Loucy (cell line): ENCODE results near the gene CSTPP1.

Source experiments
- H2AFZ ChIP-seq: fragments of 200-600 bp; sonication (generic); 2 replicates; pipeline ENCODE4 v1.6.0; 2016; ENCODE audit warnings: antibody characterized with exemption, mild to moderate bottlenecking, low read length, moderate library complexity
- H3F3A ChIP-seq: fragments of 200-600 bp; 2 replicates; pipeline ENCODE4 v1.6.0; 2016; ENCODE audit warnings: antibody characterized with exemption, low read depth, mild to moderate bottlenecking
- H3K27me3 ChIP-seq: fragments of 200-600 bp; sonication (generic); 2 replicates; pipeline ENCODE4 v1.6.1; 2014; ENCODE audit warnings: low read length, mild to moderate bottlenecking; ENCODE audit not compliant: insufficient read depth, poor library complexity, severe bottlenecking
- H3K36me3 ChIP-seq: fragments of 200-600 bp; sonication (generic); 2 replicates; pipeline ENCODE4 v1.6.1; 2016; ENCODE audit warnings: low read length; ENCODE audit not compliant: insufficient read depth
- H3K4me1 ChIP-seq: fragments of 200-600 bp; sonication (generic); 2 replicates; pipeline ENCODE4 v1.5.1; 2014; ENCODE audit warnings: low read length, mild to moderate bottlenecking; ENCODE audit not compliant: insufficient read depth, poor library complexity, severe bottlenecking
- H3K4me2 ChIP-seq: fragments of 200-600 bp; sonication (generic); 2 replicates; pipeline ENCODE4 v1.6.0; 2014; ENCODE audit warnings: antibody characterized with exemption, low read length, low read depth, mild to moderate bottlenecking; ENCODE audit not compliant: poor library complexity, severe bottlenecking
- H3K4me3 ChIP-seq: fragments of 200-600 bp; sonication (generic); 2 replicates; pipeline ENCODE4 v1.5.1; 2014; ENCODE audit warnings: low read length, mild to moderate bottlenecking, mixed read lengths; ENCODE audit not compliant: poor library complexity, severe bottlenecking
- H3K79me2 ChIP-seq: fragments of 200-600 bp; sonication (generic); 2 replicates; pipeline ENCODE4 v1.6.1; 2014; ENCODE audit warnings: low read length; ENCODE audit not compliant: insufficient read depth
- H3K9ac ChIP-seq: fragments of 200-600 bp; sonication (generic); 2 replicates; pipeline ENCODE4 v1.6.0; 2014; ENCODE audit warnings: mild to moderate bottlenecking, low read depth, low read length, moderate library complexity; ENCODE audit not compliant: poor library complexity, severe bottlenecking
- H3K9me2 ChIP-seq: fragments of 200-600 bp; sonication (generic); replicated peaks from 2 replicates; pipeline ENCODE4 v1.6.1; 2016; ENCODE audit warnings: low read depth, low read length, mixed read lengths
- H3K9me3 ChIP-seq: fragments of 200-600 bp; sonication (generic); 2 replicates; pipeline ENCODE4 v1.6.1; 2014; ENCODE audit warnings: mild to moderate bottlenecking, antibody characterized with exemption, low read length, low read depth; ENCODE audit not compliant: insufficient read depth
- H4K20me1 ChIP-seq: fragments of 200-600 bp; sonication (generic); 2 replicates; pipeline ENCODE4 v1.6.0; 2014; ENCODE audit warnings: antibody characterized with exemption, low read length, mild to moderate bottlenecking; ENCODE audit not compliant: insufficient read depth, poor library complexity, severe bottlenecking
- CTCF ChIP-seq: fragments of 200-600 bp; sonication (generic); conservative IDR thresholded peaks from 2 replicates; pipeline ENCODE4 v1.5.1; 2014; ENCODE audit warnings: mild to moderate bottlenecking, antibody characterized with exemption, low read length
- EZH2phosphoT487 ChIP-seq: fragments of 200-600 bp; IDR thresholded peaks from 2 replicates; pipeline ENCODE4 v1.6.1; 2018; ENCODE audit warnings: antibody characterized with exemption, mild to moderate bottlenecking, moderate library complexity, borderline replicate concordance

CSTPP1 gene

GRCh38 chr11:46899501-46900025 is 37.0 kb upstream of the CSTPP1 start:
- TF ChIP-seq EZH2phosphoT487 = no peak
- TF ChIP-seq CTCF = no peak
- H2AFZ ChIP-seq = no peak overlapping the region

GRCh38 chr11:46900091-46900746 is 36.3 kb upstream of the CSTPP1 start:
- Histone ChIP-seq H2AFZ (no peak overlapping the region), H3K4me3 (no peak overlapping the region), H3K4me2 (no peak overlapping the region), H3K27me3 (no peaks in the 10 kb centered on the region), H3K9me3 (no peaks in the 10 kb centered on the region), H3F3A (no peaks in the 10 kb centered on the region), H3K9me2 (no peaks in the 10 kb centered on the region), H3K79me2 (no peaks in the 10 kb centered on the region), H3K9ac (no peak overlapping the region), H3K36me3 (no peaks in the 10 kb centered on the region), H3K4me1 (peaks cover 19% of the 10 kb centered on the region), H4K20me1 (no peaks in the 10 kb centered on the region)
- no peak for TF ChIP-seq EZH2phosphoT487
- no peak for TF ChIP-seq CTCF

More at GRCh38 chr11:46899501-46900025, 37.0 kb upstream of the CSTPP1 start:
- Histone ChIP-seq H3K27me3 (no peaks in the 10 kb centered on the region), H3K9ac (no peak overlapping the region), H3K9me3 (no peaks in the 10 kb centered on the region), H4K20me1 (no peaks in the 10 kb centered on the region), H3K4me3 (no peak overlapping the region), H3K9me2 (no peaks in the 10 kb centered on the region), H3K4me1 (peaks cover 13% of the 10 kb centered on the region), H3K4me2 (no peak overlapping the region), H3F3A (no peaks in the 10 kb centered on the region), H3K36me3 (no peaks in the 10 kb centered on the region), H3K79me2 (no peaks in the 10 kb centered on the region)

- Histone ChIP-seq H3K4me2 (no peak overlapping the region), H3F3A (no peaks in the 10 kb centered on the region), H2AFZ (no peak overlapping the region), H3K79me2 (no peaks in the 10 kb centered on the region), H3K36me3 (no peaks in the 10 kb centered on the region), H3K27me3 (no peaks in the 10 kb centered on the region), H3K9ac (no peak overlapping the region), H3K9me3 (no peaks in the 10 kb centered on the region), H3K9me2 (no peaks in the 10 kb centered on the region), H4K20me1 (no peaks in the 10 kb centered on the region), H3K4me3 (no peak overlapping the region), H3K4me1 (peaks cover 20% of the 10 kb centered on the region)
- TF ChIP-seq CTCF (no peak), EZH2phosphoT487 (no peak)
Measured at GRCh38 chr11:46901156-46901555, 35.4 kb upstream of the CSTPP1 start.
